ENCODE results near the gene PRKAG1. TPM values are rescaled to one million over a fixed set of nuclear protein-coding genes. Genes with fewer than 3 reads are reported as not detected.

The PRKAG1 gene
- total and polyA plus RNA-seq, 2 experiments from 2014 or later, result 41.0 to 54.5 TPM

DNA sequence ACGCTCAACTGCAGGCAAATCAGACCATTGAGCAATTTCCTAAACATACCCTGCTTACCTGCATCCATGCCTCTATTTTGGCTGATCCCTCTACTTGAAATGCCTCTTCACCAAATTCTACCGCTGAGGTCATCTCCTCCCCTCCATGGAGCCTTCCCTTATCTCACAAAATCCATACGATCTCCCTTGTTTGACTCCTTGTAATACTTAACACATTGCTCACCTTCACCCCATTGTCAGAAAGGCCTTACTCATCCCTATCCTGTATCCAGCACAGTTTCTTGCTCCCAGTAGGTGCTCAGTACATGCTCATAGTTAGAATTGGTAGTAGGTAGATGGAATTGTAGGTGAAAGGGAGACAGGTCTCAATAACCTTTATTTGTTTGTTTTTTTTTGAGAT is 24.8 kb downstream of the PRKAG1 start:
- Histone ChIP-seq H3K4me3 (no peak overlapping the region), H3K36me3 (no peaks in the 10 kb centered on the region), H3K27me3 (peaks cover 64% of the 10 kb centered on the region), H3K4me1 (ENCODE audit: low read depth) (peaks cover 7% of the 10 kb centered on the region), H3K27ac (no peak overlapping the region), H3K9me3 (ENCODE audit: low read depth) (no peaks in the 10 kb centered on the region)
- TF ChIP-seq CTCF (IDR thresholded peaks at IDR 0.05; ENCODE audit: low read depth, low read length), result no peak
- DNase-seq (ENCODE audit: low read depth in 1 of 2, low spot score in 1 of 2), result no peak

DNA sequence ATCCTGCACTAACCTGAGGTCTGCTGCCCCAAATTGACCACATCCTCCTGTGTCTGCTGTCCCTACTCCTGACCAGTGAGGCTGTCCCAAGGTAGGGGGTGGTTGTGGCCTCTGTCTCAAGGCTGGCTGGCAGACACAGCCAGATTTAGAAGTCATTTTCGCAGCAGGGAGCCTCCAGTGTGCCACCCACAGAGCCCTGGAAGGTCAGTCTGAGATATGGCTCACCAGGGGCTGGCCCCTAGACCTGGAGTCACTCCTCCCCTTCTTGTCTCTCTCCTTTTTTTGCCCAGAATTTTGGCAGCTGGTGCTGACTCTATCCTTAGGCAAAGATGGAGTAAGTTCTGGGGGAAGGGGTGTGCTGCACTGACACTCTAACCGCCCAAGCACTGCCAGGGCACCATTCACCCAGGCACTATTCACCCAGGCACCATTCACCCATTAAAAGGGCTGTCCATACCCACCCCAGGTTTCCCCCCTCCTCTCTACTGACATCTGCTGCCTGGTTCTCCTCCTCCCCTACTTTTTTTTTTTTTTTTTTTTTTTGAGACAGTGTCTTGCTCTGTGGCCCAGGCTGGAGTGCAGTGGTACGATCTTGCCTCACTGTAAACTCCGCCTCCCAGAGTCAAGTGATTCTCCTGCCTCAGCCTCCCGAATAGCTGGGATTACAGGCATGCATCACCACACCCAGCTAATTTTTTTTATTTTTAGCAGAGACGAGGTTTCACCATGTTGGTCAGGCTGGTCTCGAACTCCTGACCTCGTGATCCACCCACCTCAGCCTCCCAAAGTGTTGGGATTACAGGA is 27.1 kb downstream of the PRKAG1 start:
- Histone ChIP-seq H3K27me3 (peaks cover 63% of the 10 kb centered on the region), H3K4me3 (no peak overlapping the region), H3K27ac (no peak overlapping the region), H3K36me3 (no peaks in the 10 kb centered on the region), H3K9me3 (ENCODE audit: low read depth) (no peaks in the 10 kb centered on the region), H3K4me1 (ENCODE audit: low read depth) (peaks cover 5% of the 10 kb centered on the region)
- no peak for TF ChIP-seq CTCF (IDR thresholded peaks at IDR 0.05; ENCODE audit: low read depth, low read length)
- DNase-seq (ENCODE audit: low read depth in 1 of 2, low spot score in 1 of 2), result no peak

DNA sequence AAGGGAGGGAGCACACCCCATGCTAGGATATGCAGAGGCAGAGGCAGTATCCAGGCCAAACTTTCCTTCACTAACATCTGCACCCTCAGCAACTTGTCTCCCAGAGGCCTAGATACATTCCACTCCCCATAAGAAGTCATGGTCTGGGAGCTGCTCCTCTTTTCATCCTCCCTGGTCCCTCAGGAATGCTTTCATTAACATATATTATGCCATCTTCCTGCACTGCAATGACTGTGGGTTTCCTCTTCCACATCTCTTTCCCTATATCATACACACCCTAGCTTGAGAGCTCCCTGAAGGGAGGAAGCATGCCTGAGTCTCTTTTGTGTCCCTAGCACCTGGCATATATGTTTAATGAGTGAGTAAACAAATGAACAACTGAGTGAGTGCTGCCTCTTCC is 28.0 kb downstream of the PRKAG1 start:
- Histone ChIP-seq H3K4me3 (no peak overlapping the region), H3K27ac (no peak overlapping the region), H3K4me1 (ENCODE audit: low read depth) (peaks cover 5% of the 10 kb centered on the region), H3K27me3 (peaks cover 57% of the 10 kb centered on the region), H3K36me3 (no peaks in the 10 kb centered on the region), H3K9me3 (ENCODE audit: low read depth) (no peaks in the 10 kb centered on the region)
- no peak for DNase-seq (ENCODE audit: low read depth in 1 of 2, low spot score in 1 of 2)
- TF ChIP-seq CTCF (IDR thresholded peaks at IDR 0.05; ENCODE audit: low read depth, low read length), result no peak

- H3K27me3 ChIP-seq, result peaks cover 55% of the 10 kb centered on the region
- H3K4me1 ChIP-seq (ENCODE audit: low read depth), result peaks cover 5% of the 10 kb centered on the region
- TF ChIP-seq CTCF (IDR thresholded peaks at IDR 0.05; ENCODE audit: low read depth, low read length), result peak; percentile 88
- no peak overlapping the region for H3K27ac ChIP-seq
- H3K4me3 ChIP-seq, result no peak overlapping the region
- no peaks in the 10 kb centered on the region for H3K36me3 ChIP-seq
- DNase-seq (ENCODE audit: low read depth in 1 of 2, low spot score in 1 of 2), result peak; percentile 58 to 83
- H3K9me3 ChIP-seq (ENCODE audit: low read depth), result no peaks in the 10 kb centered on the region
Observed at GRCh38 chr12:48988030-48988649, 30.4 kb downstream of the PRKAG1 start.

DNA sequence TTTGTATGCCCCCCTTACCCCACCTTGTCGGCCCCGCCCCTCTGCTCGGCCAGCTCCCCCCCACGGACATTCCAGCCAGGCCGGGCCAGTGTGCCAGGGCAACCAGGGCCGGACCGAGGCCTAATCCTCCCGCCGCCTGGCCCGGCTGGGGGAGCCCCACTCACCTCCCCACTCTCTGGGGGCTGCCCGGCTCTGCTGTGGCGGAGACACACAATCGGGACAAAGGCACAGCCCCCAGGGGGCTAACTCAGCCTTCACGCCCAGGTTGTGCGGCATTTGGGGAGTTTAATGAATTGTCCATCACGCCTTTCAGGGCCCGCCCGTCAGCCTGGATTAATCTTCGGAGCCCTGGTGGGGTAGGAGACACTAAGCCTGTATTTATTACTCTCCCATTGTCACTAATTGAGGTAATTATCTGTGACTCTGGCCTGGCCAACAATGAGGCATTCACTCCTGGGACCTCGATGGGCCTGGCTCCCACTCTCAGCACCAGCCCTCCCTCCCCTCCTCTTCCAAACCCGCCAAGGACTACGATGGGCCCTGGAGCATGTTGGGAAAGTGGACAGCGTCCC is 31.8 kb downstream of the PRKAG1 start:
- peaks cover 5% of the 10 kb centered on the region for H3K4me1 ChIP-seq (ENCODE audit: low read depth)
- H3K27ac ChIP-seq, result no peak overlapping the region
- peaks cover 68% of the 10 kb centered on the region for H3K27me3 ChIP-seq
- no peaks in the 10 kb centered on the region for H3K36me3 ChIP-seq
- no peak for DNase-seq (ENCODE audit: low read depth in 1 of 2, low spot score in 1 of 2)
- H3K9me3 ChIP-seq (ENCODE audit: low read depth), result no peaks in the 10 kb centered on the region
- H3K4me3 ChIP-seq, result no peak overlapping the region
- no peak for TF ChIP-seq CTCF (IDR thresholded peaks at IDR 0.05; ENCODE audit: low read depth, low read length)
